ENCODE data around the gene GIPC3. TPM values are rescaled to one million over a fixed set of nuclear protein-coding genes. Genes with fewer than 3 reads are reported as not detected.

The GIPC3 gene
- polyA plus RNA-seq, 2 of the 4 experiments (the other 2 are of a cell fraction), result 0.05 to 0.12 TPM

GRCh38 chr19:3632739-3633558, 47.7 kb downstream of the GIPC3 start:
- no peak for ATAC-seq
- TF ChIP-seq EHMT2 (IDR thresholded peaks at IDR 0.05; ENCODE audit: low read depth) (no peak), CTCF (IDR thresholded peaks at IDR 0.05) (no peak), USF2 (IDR thresholded peaks at IDR 0.05) (no peak), BHLHE40 (IDR thresholded peaks at IDR 0.05; ENCODE audit: low read depth, low read length) (no peak), MAFK (IDR thresholded peaks at IDR 0.05; ENCODE audit: partially characterized antibody) (no peak), SREBF2 (IDR thresholded peaks at IDR 0.05) (no peak)
- Histone ChIP-seq H3K27ac (no peak overlapping the region), H3K4me2 (no peak overlapping the region), H3K4me1 (no peaks in the 10 kb centered on the region), H3K4me3 (no peak overlapping the region), H3K9me3 (no peaks in the 10 kb centered on the region)
- ChIA-PET CTCF (interaction anchor here (1.0 to 1.5 kb wide), 3 partner anchors 12 to 22 kb away, joined by 3 to 4 read pairs (median 4); no protein-coding TSS in a partner anchor), POLR2A (no interaction called here)
- DNase-seq (ENCODE audit: low read depth in 1 of 2, low spot score in 1 of 2), result no peak
- 92% methylated on average over 32 of the region's 50 CpGs for WGBS (ENCODE audit: missing lambda C conversion rate)
- no peak for FAIRE-seq

- Histone ChIP-seq H3K9me3 (no peaks in the 10 kb centered on the region), H3K4me3 (no peak overlapping the region), H3K4me2 (no peak overlapping the region), H3K4me1 (no peaks in the 10 kb centered on the region), H3K27ac (no peak overlapping the region)
- no peak for DNase-seq (ENCODE audit: low read depth in 1 of 2, low spot score in 1 of 2)
- CTCF ChIA-PET, result interaction anchor here (1.0 to 1.5 kb wide), 2 partner anchors 12 to 14 kb away, joined by 3 to 4 read pairs; no protein-coding TSS in a partner anchor
- ATAC-seq, result no peak
- WGBS (ENCODE audit: missing lambda C conversion rate), result 91% methylated on average over 16 of the region's 22 CpGs
- FAIRE-seq, result no peak
- POLR2A ChIA-PET, result no interaction called here
- TF ChIP-seq NFE2L2 (conservative IDR thresholded peaks at IDR 0.05; ENCODE audit: low read length) (no peak), TP53 (CRISPR knock-in tag; IDR thresholded peaks at IDR 0.05) (no peak), HOXB13 (CRISPR knock-in tag; IDR thresholded peaks at IDR 0.05; ENCODE audit: low read depth) (no peak), ZSCAN20 (CRISPR knock-in tag; IDR thresholded peaks at IDR 0.05) (no peak), HDAC2 (IDR thresholded peaks at IDR 0.05) (no peak)
Observed at GRCh38 chr19:3633559-3633988, 48.3 kb downstream of the GIPC3 start.

GRCh38 chr19:3634496-3635045, 49.3 kb downstream of the GIPC3 start:
- Histone ChIP-seq H3K9me3 (no peaks in the 10 kb centered on the region), H3K4me3 (no peak overlapping the region), H3K4me2 (no peak overlapping the region), H3K4me1 (no peaks in the 10 kb centered on the region), H3K27ac (no peak overlapping the region)
- 93% methylated on average over 14 of the region's 19 CpGs for WGBS (ENCODE audit: missing lambda C conversion rate)
- ChIA-PET POLR2A (no interaction called here), CTCF (no interaction called here)
- no peak for DNase-seq (ENCODE audit: low read depth in 1 of 2, low spot score in 1 of 2)
- TF ChIP-seq FOXS1 (CRISPR knock-in tag; IDR thresholded peaks at IDR 0.05), result no peak
- no peak for TF ChIP-seq ZFP36 (IDR thresholded peaks at IDR 0.05; ENCODE audit: borderline replicate concordance, partially characterized antibody)
- TF ChIP-seq RNF2 (IDR thresholded peaks at IDR 0.05; ENCODE audit: borderline replicate concordance, low read depth), result no peak
- no peak for TF ChIP-seq HMGXB4 (CRISPR knock-in tag; IDR thresholded peaks at IDR 0.05; ENCODE audit: borderline replicate concordance)
- no peak for TF ChIP-seq RAD21 (conservative IDR thresholded peaks at IDR 0.05 in 1 of 2, IDR thresholded peaks at IDR 0.05 in 1 of 2)
- TF ChIP-seq REST (IDR thresholded peaks at IDR 0.05), result no peak
- TF ChIP-seq JUNB (IDR thresholded peaks at IDR 0.05), result no peak
- no peak for ATAC-seq
- FAIRE-seq, result no peak
